22Rv1 (cell line): ENCODE results near the gene PIGR.

Experiments used
- H3K27ac ChIP-seq: fragments of 450-650 bp; 2 replicates; pipeline ENCODE4 v1.5.1; 2017
- ZFX ChIP-seq: fragments of 450-650 bp; IDR thresholded peaks from 2 replicates; pipeline ENCODE4 v1.6.1; 2017; ENCODE audit warnings: antibody characterized with exemption, borderline replicate concordance
- TF ChIP-seq, protein P1 (sequence below): fragments of 450-650 bp; IDR thresholded peaks from 2 replicates; pipeline ENCODE4 v1.5.1; 2017; ENCODE audit warnings: mild to moderate bottlenecking

Gene PIGR

GRCh38 chr1:206946261-206946660 is at the start of gene PIGR:
Gene PIGR (minus strand): TSS chr1:206946466. CDS start chr1:206940531, 5,935 bp downstream.
- TF ChIP-seq, protein P1, sequence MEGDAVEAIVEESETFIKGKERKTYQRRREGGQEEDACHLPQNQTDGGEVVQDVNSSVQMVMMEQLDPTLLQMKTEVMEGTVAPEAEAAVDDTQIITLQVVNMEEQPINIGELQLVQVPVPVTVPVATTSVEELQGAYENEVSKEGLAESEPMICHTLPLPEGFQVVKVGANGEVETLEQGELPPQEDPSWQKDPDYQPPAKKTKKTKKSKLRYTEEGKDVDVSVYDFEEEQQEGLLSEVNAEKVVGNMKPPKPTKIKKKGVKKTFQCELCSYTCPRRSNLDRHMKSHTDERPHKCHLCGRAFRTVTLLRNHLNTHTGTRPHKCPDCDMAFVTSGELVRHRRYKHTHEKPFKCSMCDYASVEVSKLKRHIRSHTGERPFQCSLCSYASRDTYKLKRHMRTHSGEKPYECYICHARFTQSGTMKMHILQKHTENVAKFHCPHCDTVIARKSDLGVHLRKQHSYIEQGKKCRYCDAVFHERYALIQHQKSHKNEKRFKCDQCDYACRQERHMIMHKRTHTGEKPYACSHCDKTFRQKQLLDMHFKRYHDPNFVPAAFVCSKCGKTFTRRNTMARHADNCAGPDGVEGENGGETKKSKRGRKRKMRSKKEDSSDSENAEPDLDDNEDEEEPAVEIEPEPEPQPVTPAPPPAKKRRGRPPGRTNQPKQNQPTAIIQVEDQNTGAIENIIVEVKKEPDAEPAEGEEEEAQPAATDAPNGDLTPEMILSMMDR = no peak
- TF ChIP-seq ZFX = no peak
- no peak within 1 kb of the TSS for H3K27ac ChIP-seq

DNA sequence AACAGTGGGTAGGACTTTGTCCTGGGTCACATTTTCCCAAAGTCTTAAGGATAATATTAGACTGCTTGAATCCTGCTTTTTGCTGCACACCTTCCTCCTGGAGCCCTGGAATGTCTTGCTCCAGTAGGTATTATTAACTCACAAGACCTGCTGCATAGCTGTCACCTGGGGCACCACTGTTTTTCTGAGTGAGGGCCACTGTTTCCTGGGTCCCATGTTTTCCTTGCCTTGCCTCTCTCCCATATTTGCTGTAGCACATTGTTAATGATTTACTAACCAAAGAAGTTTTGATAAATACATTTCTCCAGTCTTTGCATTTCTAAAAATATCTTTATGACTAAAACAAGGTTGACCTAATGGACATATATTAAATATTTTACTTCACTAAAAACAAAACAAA is 46.5 kb upstream of the PIGR start:
- TF ChIP-seq ZFX = no peak
- TF ChIP-seq, protein P1 = no peak
- peak overlapping the region; percentile 86 for H3K27ac ChIP-seq

- TF ChIP-seq ZFX = no peak
- TF ChIP-seq, protein P1 = no peak
- no peak overlapping the region for H3K27ac ChIP-seq
Measured at GRCh38 chr1:206987873-206988272, 41.6 kb upstream of the PIGR start.

- TF ChIP-seq ZFX = no peak
- no peak overlapping the region for H3K27ac ChIP-seq
Measured at GRCh38 chr1:206986885-206987284, 40.6 kb upstream of the PIGR start.

GRCh38 chr1:206986402-206986801 is 40.1 kb upstream of the PIGR start:
- TF ChIP-seq ZFX = no peak
- TF ChIP-seq, protein P1 = no peak
- no peak overlapping the region for H3K27ac ChIP-seq

DNA sequence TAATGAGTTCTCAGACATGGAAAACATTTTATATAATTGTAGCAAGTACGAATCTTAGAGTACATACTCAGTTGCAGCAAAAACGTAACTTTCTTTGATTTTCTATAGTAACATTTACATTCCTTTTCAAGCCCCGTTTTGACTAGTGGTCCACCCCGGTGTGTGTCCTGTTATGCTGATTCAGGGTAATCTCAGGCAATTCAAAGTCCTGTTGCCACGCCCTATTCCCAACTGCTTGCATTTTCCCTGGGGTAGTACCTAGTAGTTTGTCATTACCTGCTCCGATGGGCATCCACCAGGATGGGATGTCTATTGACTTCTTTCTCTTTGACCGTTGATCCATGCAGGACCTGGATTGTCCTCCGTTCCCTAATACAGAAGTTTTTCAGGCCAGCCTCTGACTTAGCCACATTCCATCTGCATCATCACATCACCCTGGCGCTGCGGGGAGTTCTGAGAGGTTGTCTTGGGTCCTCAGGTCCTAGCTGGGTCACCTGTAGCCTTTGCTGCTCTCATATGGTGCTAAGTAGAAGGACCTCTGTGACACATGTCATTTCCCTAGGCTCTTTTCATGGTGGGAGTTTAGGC is 39.0 kb upstream of the PIGR start:
- no peak overlapping the region for H3K27ac ChIP-seq
- TF ChIP-seq, protein P1 = no peak

GRCh38 chr1:206982216-206982615 is 36.0 kb upstream of the PIGR start:
- TF ChIP-seq ZFX = no peak
- TF ChIP-seq, protein P1 = peak; percentile 96
- no peak overlapping the region for H3K27ac ChIP-seq
